A204.1 (cell line): Measurements from ENCODE around the gene USP1.

Experiments used
- FAIRE-seq: peaks from 2 replicates; lab custom pipeline; 2012; peaks lifted over from hg19 to GRCh38; lab: Jason Lieb, UNC

Gene USP1

GRCh38 chr1:62428351-62428750 is 8.5 kb upstream of the USP1 start:
- no peak for FAIRE-seq

GRCh38 chr1:62429581-62429980 is 7.3 kb upstream of the USP1 start:
- no peak for FAIRE-seq

- FAIRE-seq, result no peak
These were observed 2.8 kb upstream of the USP1 start for GRCh38 chr1:62433861-62434617.

- no peak for FAIRE-seq
These were observed 2.2 kb upstream of the USP1 start for GRCh38 chr1:62434618-62435001.

- FAIRE-seq, result no peak
These were observed 1.4 kb upstream of the USP1 start for GRCh38 chr1:62435231-62436038.

GRCh38 chr1:62436039-62436465 is 797 bp upstream of the USP1 start:
- FAIRE-seq, result no peak

- FAIRE-seq, result no peak
These were observed 558 bp downstream of the USP1 start for GRCh38 chr1:62437273-62437940.

- no peak for FAIRE-seq
These were observed 1.3 kb downstream of the USP1 start for GRCh38 chr1:62438163-62438562.

GRCh38 chr1:62439652-62440371 is 3.0 kb downstream of the USP1 start:
- FAIRE-seq, result no peak

- FAIRE-seq, result no peak
These were observed 7.9 kb downstream of the USP1 start for GRCh38 chr1:62444701-62445100.

- no peak for FAIRE-seq
These were observed 11.5 kb downstream of the USP1 start for GRCh38 chr1:62448221-62448933.

GRCh38 chr1:62450301-62450700 is 13.5 kb downstream of the USP1 start:
- FAIRE-seq, result no peak

GRCh38 chr1:62452951-62453350 is 16.1 kb downstream of the USP1 start:
- FAIRE-seq, result no peak

GRCh38 chr1:62457955-62458354 is 21.1 kb downstream of the USP1 start:
- FAIRE-seq, result no peak

GRCh38 chr1:62462370-62462769 is 25.5 kb downstream of the USP1 start:
- FAIRE-seq, result no peak

GRCh38 chr1:62467092-62467491 is 30.2 kb downstream of the USP1 start:
- no peak for FAIRE-seq

- FAIRE-seq, result no peak
These were observed 39.8 kb downstream of the USP1 start for GRCh38 chr1:62476525-62477219.

GRCh38 chr1:62481681-62482080 is 44.8 kb downstream of the USP1 start:
- FAIRE-seq, result peak; percentile 49

GRCh38 chr1:62484824-62485468 is 48.1 kb downstream of the USP1 start:
- FAIRE-seq, result no peak

- no peak for FAIRE-seq
These were observed 51.1 kb downstream of the USP1 start for GRCh38 chr1:62487956-62488355.

GRCh38 chr1:62492521-62492920 is 55.7 kb downstream of the USP1 start:
- no peak for FAIRE-seq
